Neuron (in vitro differentiated cells): Measurements from ENCODE around the gene COL21A1.

ENCODE experiments used
- H2AFZ ChIP-seq: one replicate; pipeline ENCODE4 v1.6.1; 2013; ENCODE audit warnings: low read depth, mild to moderate bottlenecking, inconsistent platforms, low read length, moderate library complexity
- H3K27me3 ChIP-seq: one replicate; pipeline ENCODE4 v1.6.1; 2013; ENCODE audit warnings: low read length; ENCODE audit not compliant: insufficient read depth
- H3K36me3 ChIP-seq: one replicate; pipeline ENCODE4 v1.6.1; 2013; ENCODE audit warnings: low read length; ENCODE audit not compliant: insufficient read depth
- H3K4me1 ChIP-seq: one replicate; pipeline ENCODE4 v1.6.1; 2013; ENCODE audit warnings: low read length; ENCODE audit not compliant: insufficient read depth
- H3K4me3 ChIP-seq: 2 replicates; pipeline ENCODE4 v1.5.1; 2013; ENCODE audit warnings: mild to moderate bottlenecking, low read length, moderate library complexity
- H3K9me3 ChIP-seq: one replicate; pipeline ENCODE4 v1.6.1; 2013; ENCODE audit warnings: low read length

COL21A1 gene

DNA sequence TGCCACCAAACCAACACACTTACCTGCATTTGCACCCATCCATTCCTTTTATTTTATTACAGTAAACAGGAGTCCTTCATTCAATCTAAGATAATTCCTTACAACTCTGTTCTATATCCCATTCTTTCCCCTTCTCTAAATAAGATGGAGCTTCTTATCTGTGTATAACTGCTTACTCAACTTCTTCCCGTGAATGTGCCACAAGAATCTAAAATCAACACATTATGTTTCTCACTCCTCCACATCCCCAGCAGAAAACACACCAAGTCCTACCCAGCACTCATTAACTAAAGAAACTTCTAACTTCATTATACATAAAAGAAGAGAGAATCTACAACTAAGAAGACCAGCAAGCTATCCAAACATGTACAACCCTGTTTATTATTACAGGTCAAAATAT, 141.1 kb downstream of the COL21A1 start:
- no peak overlapping the region for H2AFZ ChIP-seq
- H3K36me3 ChIP-seq = no peaks in the 10 kb centered on the region
- no peaks in the 10 kb centered on the region for H3K27me3 ChIP-seq
- H3K4me1 ChIP-seq = no peaks in the 10 kb centered on the region
- H3K4me3 ChIP-seq = no peak overlapping the region
- no peaks in the 10 kb centered on the region for H3K9me3 ChIP-seq

DNA sequence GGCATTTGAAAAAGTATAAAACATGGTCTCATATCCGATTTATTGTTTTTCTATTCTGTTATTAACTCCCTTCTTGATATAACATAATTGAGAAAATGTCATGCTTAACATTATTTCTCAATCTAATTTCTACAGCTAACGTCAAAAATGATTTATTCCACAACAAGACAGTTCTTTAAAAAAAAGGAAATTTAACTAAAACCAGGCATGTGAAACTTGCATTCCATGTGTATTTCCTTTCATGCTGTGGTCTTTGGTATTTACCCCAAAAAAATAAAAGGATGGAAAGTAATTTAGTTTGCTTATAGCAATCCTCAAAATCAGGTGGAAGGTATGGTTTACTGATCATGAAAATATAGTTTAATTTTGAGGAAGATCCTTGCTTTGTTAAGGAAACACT, 142.8 kb downstream of the COL21A1 start:
- H3K27me3 ChIP-seq = no peaks in the 10 kb centered on the region
- no peaks in the 10 kb centered on the region for H3K4me1 ChIP-seq
- H3K36me3 ChIP-seq = no peaks in the 10 kb centered on the region
- no peak overlapping the region for H2AFZ ChIP-seq
- no peaks in the 10 kb centered on the region for H3K9me3 ChIP-seq
- no peak overlapping the region for H3K4me3 ChIP-seq

DNA sequence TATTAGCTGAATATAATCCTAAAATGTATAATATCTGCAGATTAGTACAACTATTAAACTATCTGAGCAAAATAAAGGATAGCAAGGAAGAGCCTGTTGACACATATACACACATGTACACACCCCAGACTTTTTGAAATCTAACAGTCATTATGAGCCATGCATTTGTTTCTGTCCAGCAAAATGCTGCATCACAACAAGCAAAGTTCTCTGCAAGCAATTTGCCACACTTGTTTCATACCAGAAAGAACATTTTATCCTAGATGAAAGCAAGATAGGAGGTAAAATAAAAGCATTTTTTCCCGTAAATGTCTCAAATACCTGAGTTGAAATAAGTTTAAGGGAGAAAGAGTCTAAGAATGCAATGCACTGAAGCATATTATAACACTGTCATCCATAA, 145.2 kb downstream of the COL21A1 start:
- H2AFZ ChIP-seq = no peak overlapping the region
- no peak overlapping the region for H3K4me3 ChIP-seq
- no peaks in the 10 kb centered on the region for H3K36me3 ChIP-seq
- no peaks in the 10 kb centered on the region for H3K27me3 ChIP-seq
- no peaks in the 10 kb centered on the region for H3K9me3 ChIP-seq
- no peaks in the 10 kb centered on the region for H3K4me1 ChIP-seq

DNA sequence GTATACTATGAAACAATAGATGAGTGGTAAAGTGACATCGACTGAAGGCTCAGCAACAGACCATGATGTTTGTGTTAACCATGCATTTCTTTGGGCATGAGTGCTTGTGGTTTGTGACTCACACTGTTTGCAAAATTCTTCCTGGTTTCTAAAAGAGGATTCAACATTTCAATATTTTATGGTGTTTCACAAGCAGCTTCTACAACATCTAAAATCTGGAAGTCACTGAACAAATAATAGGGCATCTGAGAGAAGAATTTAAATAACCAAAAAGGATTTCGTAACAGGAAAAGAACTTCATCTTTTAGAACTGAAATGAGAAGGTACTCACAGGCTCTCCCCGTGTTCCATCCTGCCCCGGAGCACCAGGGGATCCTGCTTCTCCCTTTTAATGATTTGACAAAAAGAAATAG, 146.2 kb downstream of the COL21A1 start:
- Histone ChIP-seq H3K27me3 (no peaks in the 10 kb centered on the region), H3K9me3 (no peaks in the 10 kb centered on the region), H3K36me3 (no peaks in the 10 kb centered on the region), H3K4me3 (no peak overlapping the region), H3K4me1 (no peaks in the 10 kb centered on the region), H2AFZ (no peak overlapping the region)

DNA sequence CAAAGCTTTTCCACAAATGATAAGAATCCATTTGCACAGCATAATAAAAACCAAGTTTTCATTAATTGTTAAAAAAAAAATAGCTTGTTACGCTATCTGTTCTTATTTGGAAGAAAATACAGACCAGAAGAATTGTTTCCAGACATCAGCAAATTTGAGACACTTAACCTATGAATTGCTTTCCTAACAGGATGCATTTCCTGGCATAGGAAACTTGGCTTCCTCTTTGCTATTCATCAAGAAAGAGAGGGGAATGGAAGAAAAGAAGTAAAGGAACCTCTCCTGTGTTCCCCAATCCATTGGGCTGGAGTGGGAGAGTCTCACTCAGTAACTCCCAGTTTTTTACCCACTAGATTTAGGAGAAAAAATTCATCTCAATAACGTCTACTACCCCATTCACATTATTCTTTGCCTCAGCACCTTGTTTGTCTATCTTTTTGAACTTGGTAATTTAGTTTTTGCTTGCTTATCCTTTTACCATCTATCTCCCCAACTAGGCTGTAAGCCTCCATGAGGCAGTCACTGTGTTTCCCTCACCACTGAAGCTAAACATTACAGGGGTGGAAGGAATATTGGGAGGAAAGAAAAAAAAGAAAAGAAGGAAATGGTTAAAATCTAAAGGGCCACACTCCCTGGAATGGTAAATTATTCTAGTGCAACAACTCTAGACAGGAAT, 150.3 kb downstream of the COL21A1 start:
- no peaks in the 10 kb centered on the region for H3K9me3 ChIP-seq
- H3K4me1 ChIP-seq = no peaks in the 10 kb centered on the region
- H2AFZ ChIP-seq = no peak overlapping the region
- no peaks in the 10 kb centered on the region for H3K36me3 ChIP-seq
- no peak overlapping the region for H3K4me3 ChIP-seq
- no peaks in the 10 kb centered on the region for H3K27me3 ChIP-seq

DNA sequence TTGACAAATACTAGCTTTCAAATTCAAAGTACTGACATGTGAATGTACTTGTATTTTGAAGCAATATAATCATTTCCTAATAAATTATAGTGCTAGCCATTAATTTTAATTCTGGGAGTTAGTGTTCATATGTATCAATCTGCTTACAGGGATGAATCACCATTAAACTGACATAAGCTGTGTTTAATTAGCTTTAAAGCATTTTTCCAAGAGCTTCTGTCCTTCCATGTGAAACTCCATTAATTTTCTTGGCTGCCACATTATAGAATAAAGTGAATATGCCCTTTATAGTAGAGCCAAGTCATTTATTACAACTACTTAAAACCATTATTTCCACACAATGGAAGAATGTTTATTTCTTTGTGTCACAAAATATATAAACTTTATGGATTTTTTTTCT, 150.8 kb downstream of the COL21A1 start:
- no peak overlapping the region for H2AFZ ChIP-seq
- no peak overlapping the region for H3K4me3 ChIP-seq
- H3K27me3 ChIP-seq = no peaks in the 10 kb centered on the region
- H3K9me3 ChIP-seq = no peaks in the 10 kb centered on the region
- H3K4me1 ChIP-seq = no peaks in the 10 kb centered on the region
- no peaks in the 10 kb centered on the region for H3K36me3 ChIP-seq

DNA sequence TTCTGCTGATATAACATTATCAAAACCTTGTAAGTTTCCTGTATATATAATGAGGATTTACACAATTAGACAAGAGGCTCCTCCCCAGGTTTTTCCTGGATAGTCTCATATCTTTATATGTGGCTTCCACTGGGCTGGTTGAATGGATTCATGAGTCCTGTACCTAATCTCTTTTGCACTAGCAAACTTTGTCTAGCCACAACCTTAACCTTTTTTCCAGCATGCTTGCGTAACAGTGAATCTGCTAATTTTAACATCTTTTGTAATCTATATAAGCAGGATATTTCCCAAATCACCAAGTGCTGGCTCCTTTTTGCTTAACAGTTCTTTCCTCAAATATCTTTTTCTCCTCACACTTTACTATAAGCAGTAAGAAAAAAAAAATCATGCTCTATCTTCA, 153.6 kb downstream of the COL21A1 start:
- Histone ChIP-seq H3K27me3 (no peaks in the 10 kb centered on the region), H3K4me3 (no peak overlapping the region), H3K9me3 (no peaks in the 10 kb centered on the region), H2AFZ (no peak overlapping the region), H3K4me1 (no peaks in the 10 kb centered on the region), H3K36me3 (no peaks in the 10 kb centered on the region)

DNA sequence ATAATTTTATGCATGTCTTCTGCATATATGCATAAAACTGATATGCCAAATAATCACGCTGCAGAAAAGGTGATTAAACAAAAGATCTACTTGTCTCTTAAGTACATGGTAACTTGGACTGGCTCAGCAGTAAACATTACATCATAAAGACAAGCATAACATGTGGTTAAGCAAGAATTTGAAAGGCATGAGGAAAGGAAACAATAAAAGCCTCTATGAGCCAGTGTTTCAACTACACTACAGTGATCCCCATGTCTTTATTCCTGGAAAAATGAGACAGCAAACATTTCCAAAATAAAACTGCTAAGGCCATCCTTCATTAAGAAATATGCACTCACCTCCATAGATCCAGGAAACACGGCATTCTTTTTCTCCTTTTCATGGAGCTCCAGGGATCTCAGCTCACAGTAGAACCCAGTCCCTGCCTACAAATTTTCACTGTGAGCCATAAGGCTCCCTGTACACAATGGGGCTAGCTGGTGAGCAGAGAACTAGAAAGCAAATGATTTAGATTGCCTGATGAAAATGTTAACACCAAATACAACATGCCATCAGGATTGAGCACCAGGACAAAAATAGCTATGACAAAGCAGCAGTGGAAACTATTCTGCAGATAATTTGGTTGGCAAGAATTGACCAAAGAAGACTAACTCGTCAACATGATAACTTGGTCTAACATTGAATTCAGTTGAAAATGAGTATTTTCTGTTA, 156.1 kb downstream of the COL21A1 start:
- Histone ChIP-seq H3K4me3 (no peak overlapping the region), H3K4me1 (peaks cover 2% of the 10 kb centered on the region)

DNA sequence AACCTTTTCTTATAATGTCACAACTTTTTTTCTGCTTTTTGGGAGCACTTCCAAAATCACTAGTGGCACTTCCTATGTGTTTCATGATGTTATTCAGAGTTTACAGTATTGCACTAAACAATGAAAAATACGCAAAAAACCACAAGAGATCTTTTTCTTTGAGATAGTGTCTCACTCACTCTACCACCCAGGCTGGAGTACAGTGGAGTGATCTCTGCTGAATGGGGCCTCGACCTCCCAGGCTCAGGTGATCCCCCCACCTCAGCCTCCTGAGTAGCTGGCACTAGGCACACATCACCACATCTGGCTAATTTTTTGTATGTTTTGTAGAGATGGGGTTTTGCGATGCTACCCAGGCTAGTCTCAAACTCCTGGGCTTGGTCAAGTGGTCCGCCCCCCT, 158.7 kb downstream of the COL21A1 start:
- H2AFZ ChIP-seq = no peak overlapping the region
- peaks cover 2% of the 10 kb centered on the region for H3K4me1 ChIP-seq
- no peaks in the 10 kb centered on the region for H3K27me3 ChIP-seq
- H3K36me3 ChIP-seq = no peaks in the 10 kb centered on the region
- H3K4me3 ChIP-seq = no peak overlapping the region
- H3K9me3 ChIP-seq = no peaks in the 10 kb centered on the region

More for the DNA sequence above, 156.1 kb downstream of the COL21A1 start:
- Histone ChIP-seq H3K9me3 (no peaks in the 10 kb centered on the region), H3K27me3 (no peaks in the 10 kb centered on the region), H2AFZ (no peak overlapping the region), H3K36me3 (no peaks in the 10 kb centered on the region)

DNA sequence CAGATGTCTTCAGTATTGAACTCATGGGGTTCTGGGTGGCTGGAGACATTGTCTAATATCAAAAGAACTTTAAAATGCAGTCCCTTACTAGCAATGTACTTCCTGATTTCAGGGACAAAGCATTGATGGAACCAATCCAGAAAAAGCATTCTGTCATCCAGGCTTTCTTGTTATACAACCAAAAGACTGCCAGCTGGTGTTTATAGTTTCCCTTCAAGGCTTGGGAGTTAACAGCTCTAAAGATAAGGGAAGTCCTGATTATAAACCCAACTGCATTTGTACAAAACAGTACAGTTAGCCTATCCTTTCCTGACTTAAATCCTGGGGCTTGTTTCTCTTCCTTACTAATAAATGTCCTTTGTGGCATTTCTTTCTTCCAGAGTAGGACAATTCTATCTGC, 160.0 kb downstream of the COL21A1 start:
- Histone ChIP-seq H3K27me3 (no peaks in the 10 kb centered on the region), H3K4me1 (peaks cover 2% of the 10 kb centered on the region), H3K4me3 (no peak overlapping the region), H3K9me3 (no peaks in the 10 kb centered on the region), H2AFZ (no peak overlapping the region), H3K36me3 (no peaks in the 10 kb centered on the region)

DNA sequence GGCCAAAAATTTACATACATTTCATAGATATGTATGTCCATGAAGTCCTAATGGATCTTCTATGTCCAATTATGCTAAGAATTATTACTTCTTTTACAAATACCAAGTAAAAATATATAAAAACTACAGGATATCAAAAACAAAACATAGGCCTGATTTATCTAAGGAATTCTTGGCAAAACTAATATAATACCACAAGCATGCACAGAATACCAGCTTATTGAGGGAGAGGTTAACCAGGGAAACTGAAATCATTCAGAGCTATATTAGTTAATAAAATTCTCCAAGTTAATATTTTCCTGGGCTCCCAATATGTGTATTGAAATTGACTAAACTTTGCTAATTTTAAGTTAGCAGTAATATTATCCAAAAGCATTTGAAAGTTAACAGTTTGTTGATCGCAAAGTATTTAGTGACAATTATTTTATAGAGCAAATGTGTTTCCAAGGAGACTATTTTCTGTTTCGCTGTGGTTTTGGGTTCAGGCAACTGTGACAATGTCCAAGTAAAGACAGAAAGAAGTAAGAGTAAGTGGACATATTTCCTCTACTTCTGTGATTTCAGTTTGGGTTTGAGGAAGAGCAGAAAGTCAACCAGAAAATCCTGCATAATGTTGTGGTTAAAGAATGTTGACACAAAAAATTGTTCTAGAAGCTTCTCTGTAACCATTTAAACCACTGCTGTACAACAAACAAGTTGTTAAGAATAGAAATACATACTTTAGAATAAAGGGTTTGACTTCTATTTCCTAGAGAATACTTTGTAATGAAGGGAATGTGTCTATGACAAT, 167.4 kb downstream of the COL21A1 start:
- Histone ChIP-seq H3K36me3 (no peaks in the 10 kb centered on the region), H3K9me3 (no peaks in the 10 kb centered on the region), H3K27me3 (no peaks in the 10 kb centered on the region), H3K4me1 (peaks cover 3% of the 10 kb centered on the region), H2AFZ (no peak overlapping the region), H3K4me3 (no peak overlapping the region)

DNA sequence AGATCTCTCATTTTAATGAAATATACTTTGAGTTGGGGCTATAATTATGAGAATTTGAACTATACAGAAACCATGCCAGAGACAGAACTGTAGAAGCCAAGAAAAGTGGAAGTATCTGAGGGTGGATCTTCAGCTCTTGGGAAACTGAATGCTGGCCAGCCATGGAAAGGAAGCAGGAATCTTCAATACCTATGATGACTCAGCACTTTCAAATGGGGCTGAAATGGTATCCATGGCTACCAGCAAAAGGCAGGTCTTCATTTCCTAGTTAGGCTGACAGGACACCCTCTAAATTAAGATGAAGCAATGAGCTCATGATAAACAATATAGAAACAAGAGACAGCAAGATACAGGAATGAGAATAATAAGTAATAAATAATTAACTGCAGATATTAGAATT, 171.3 kb downstream of the COL21A1 start:
- no peaks in the 10 kb centered on the region for H3K9me3 ChIP-seq

DNA sequence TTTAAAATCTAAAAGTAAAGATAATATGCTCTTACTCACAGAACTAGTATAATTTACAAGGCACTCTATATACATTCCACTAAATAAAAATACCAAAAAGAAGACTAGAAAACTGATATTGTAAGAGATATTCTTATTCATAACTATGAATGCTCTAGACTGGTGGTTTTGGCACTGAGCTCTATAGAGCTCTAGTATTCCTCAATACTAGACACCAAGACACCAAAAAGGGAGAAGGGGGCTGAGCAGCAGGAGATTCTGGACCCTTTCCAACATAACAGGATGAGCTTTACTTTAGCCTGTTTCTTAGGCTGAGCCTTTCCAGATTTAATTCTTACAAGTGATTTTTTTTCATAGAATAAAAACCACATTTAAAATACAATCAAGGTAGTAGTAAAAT, 173.6 kb downstream of the COL21A1 start:
- peaks cover 3% of the 10 kb centered on the region for H3K4me1 ChIP-seq
- H3K4me3 ChIP-seq = no peak overlapping the region
- H2AFZ ChIP-seq = no peak overlapping the region
- H3K27me3 ChIP-seq = no peaks in the 10 kb centered on the region
- no peaks in the 10 kb centered on the region for H3K9me3 ChIP-seq
- no peaks in the 10 kb centered on the region for H3K36me3 ChIP-seq

More for the DNA sequence above, 171.3 kb downstream of the COL21A1 start:
- no peaks in the 10 kb centered on the region for H3K36me3 ChIP-seq
- no peak overlapping the region for H2AFZ ChIP-seq
- H3K4me1 ChIP-seq = peaks cover 3% of the 10 kb centered on the region
- no peak overlapping the region for H3K4me3 ChIP-seq
- H3K27me3 ChIP-seq = no peaks in the 10 kb centered on the region
